B cell (primary cell): ENCODE measurements around the gene ARHGAP11B.
"Not testable (repeated sequence)": the region's sequence is repeated elsewhere in the genome, so short reads cannot be mapped to it uniquely, and the experiment has no call there.

Experiments used
- ATAC-seq: fragments of 200-7000 bp; cut with Tn5 transposase; one replicate; pipeline ENCODE4 v1.10.0; 2021; ENCODE audit warnings: low read depth, mild to moderate bottlenecking, moderate number of reproducible peaks, moderate library complexity
- CTCF ChIA-PET: fragments of 350-600 bp; sonication (Branson Sonifier 250); formaldehyde crosslinking; loops from one replicate; lab custom pipeline; 2021; ENCODE audit warnings: antibody characterized with exemption, inconsistent platforms; lab: Charles Lee
- POLR2A ChIA-PET: fragments of 350-600 bp; sonication (Branson Sonifier 250); formaldehyde crosslinking; loops from one replicate; lab custom pipeline; 2021; ENCODE audit warnings: antibody characterized with exemption; lab: Charles Lee
- DNase-seq: peaks from one replicate; pipeline ENCODE4 v3.0.0; 2013
- H2AFZ ChIP-seq: 2 replicates; pipeline ENCODE4 v1.6.1; 2012; ENCODE audit warnings: mild to moderate bottlenecking, low read depth, low read length; ENCODE audit not compliant: insufficient read depth, poor library complexity, severe bottlenecking
- H3K27ac ChIP-seq, 2 donors: 1 replicate in 1 of 2; 2 replicates in 1 of 2; pipeline ENCODE4 v1.5.1; 2012 to 2013; ENCODE audit warnings: low read length in 2 of 2, mild to moderate bottlenecking in 2 of 2, moderate library complexity in 1 of 2
- H3K27me3 ChIP-seq, 4 experiments: fragments of 200-600 bp in 1 of 4; sonication (generic) in 1 of 4; replicated peaks in 1 of 4; 1 replicate in 2 of 4; 2 replicates in 2 of 4; pipeline versions ENCODE4 v1.6.1 to v1.7.0; 2013 to 2016; ENCODE audit warnings: low read length in 3 of 4, mild to moderate bottlenecking in 2 of 4, mixed read lengths in 1 of 4, moderate library complexity in 1 of 4; ENCODE audit not compliant: insufficient read depth in 4 of 4, control insufficient read depth in 3 of 4; ENCODE audit errors: control extremely low read depth in 1 of 4
- H3K36me3 ChIP-seq, 2 experiments: replicated peaks in 1 of 2; 1 replicate in 1 of 2; 2 replicates in 1 of 2; pipeline versions ENCODE4 v1.6.1 to v1.7.1; 2013; ENCODE audit warnings: low read length in 1 of 2; ENCODE audit not compliant: insufficient read depth in 2 of 2, control insufficient read depth in 1 of 2; ENCODE audit errors: control extremely low read depth in 1 of 2, extremely low read depth in 1 of 2
- H3K4me1 ChIP-seq, 2 donors: fragments of 200-600 bp in 1 of 2; sonication (generic) in 1 of 2; 1 replicate in 1 of 2; 2 replicates in 1 of 2; pipeline versions ENCODE4 v1.5.1 to v1.6.1; 2013 to 2017; ENCODE audit warnings: low read length in 2 of 2; ENCODE audit not compliant: control insufficient read depth in 2 of 2, insufficient read depth in 2 of 2
- H3K4me2 ChIP-seq: replicated peaks from 2 replicates; pipeline ENCODE3; 2012; ENCODE audit warnings: mild to moderate bottlenecking, low read depth, low read length; ENCODE audit not compliant: poor library complexity, severe bottlenecking
- H3K4me3 ChIP-seq, 5 experiments: fragments of 200-600 bp in 1 of 5; sonication (generic) in 1 of 5; 1 replicate in 3 of 5; 2 replicates in 2 of 5; pipeline versions ENCODE4 v1.5.1 to v1.7.0; 2011 to 2016; ENCODE audit warnings: low read length in 4 of 5, mild to moderate bottlenecking in 4 of 5, low read depth in 2 of 5, control low read depth in 1 of 5, moderate library complexity in 1 of 5; ENCODE audit not compliant: insufficient read depth in 1 of 5; ENCODE audit errors: control extremely low read depth in 1 of 5, extremely low read depth in 1 of 5
- H3K79me2 ChIP-seq: fragments of 200-600 bp; sonication (generic); one replicate; pipeline ENCODE4 v1.6.0; 2016; ENCODE audit warnings: low read length; ENCODE audit not compliant: control insufficient read depth, insufficient read depth
- H3K9ac ChIP-seq: fragments of 200-600 bp; sonication (generic); 2 replicates; pipeline ENCODE4 v1.6.1; 2017; ENCODE audit warnings: mild to moderate bottlenecking, low read length, moderate library complexity
- H3K9me3 ChIP-seq, 3 donors: one replicate each; pipeline versions ENCODE4 v1.6.1 to v1.7.1; 2013; ENCODE audit warnings: low read length in 2 of 3; ENCODE audit not compliant: control insufficient read depth in 2 of 3, insufficient read depth in 1 of 3; ENCODE audit errors: control extremely low read depth in 1 of 3
- H4K20me1 ChIP-seq: 2 replicates; pipeline ENCODE4 v1.6.0; 2012; ENCODE audit warnings: mild to moderate bottlenecking, low read length; ENCODE audit not compliant: insufficient read depth, control insufficient read depth, poor library complexity, severe bottlenecking
- H3K27ac Mint-ChIP-seq: one replicate; pipeline ENCODE4 v1.8.0; 2021; ENCODE audit warnings: mixed read lengths
- H3K27me3 Mint-ChIP-seq: one replicate; pipeline ENCODE4 v1.8.0; 2021; ENCODE audit warnings: mixed read lengths
- H3K4me1 Mint-ChIP-seq: one replicate; pipeline ENCODE4 v1.8.0; 2021; ENCODE audit warnings: mixed read lengths
- H3K4me3 Mint-ChIP-seq: one replicate; pipeline ENCODE4 v1.8.0; 2021; ENCODE audit warnings: mixed read lengths
- H3K9me3 Mint-ChIP-seq: one replicate; pipeline ENCODE4 v1.8.0; 2022; ENCODE audit warnings: mixed read lengths; ENCODE audit not compliant: insufficient read depth
- CTCF ChIP-seq: fragments of 200-600 bp; IDR thresholded peaks from one replicate; pipeline ENCODE4 v1.8.0; 2022; ENCODE audit warnings: antibody characterized with exemption, mild to moderate bottlenecking
- EZH2 ChIP-seq: IDR thresholded peaks from 2 replicates; pipeline ENCODE4 v1.6.1; 2012; ENCODE audit warnings: borderline replicate concordance, low read depth, mild to moderate bottlenecking, moderate library complexity, low read length; ENCODE audit not compliant: insufficient read depth, poor library complexity, severe bottlenecking
- WGBS: methylation state at CpG from one replicate; pipeline ENCODE4 v1.1.5; 2013; ENCODE audit warnings: missing lambda C conversion rate; ENCODE audit not compliant: insufficient coverage; 5-methylcytosine and 5-hydroxymethylcytosine counted together
- intact Hi-C: fragments of 100-400 bp; cut with micrococcal nuclease; formaldehyde crosslinking; loops from one replicate; pipeline ENCODE4 v1.10.0; 2022

Gene ARHGAP11B

GRCh38 chr15:30675126-30675525, 49.2 kb downstream of the ARHGAP11B start:
- H3K27ac Mint-ChIP-seq, result no peak overlapping the region
- Histone ChIP-seq H3K27ac (no peak overlapping the region), H3K4me1 (no peaks in the 10 kb centered on the region), H3K9ac (no peak overlapping the region), H3K79me2 (no peaks in the 10 kb centered on the region), H3K36me3 (no peaks in the 10 kb centered on the region), H3K4me2 (no peak overlapping the region), H3K9me3 (no peaks in the 10 kb centered on the region), H3K27me3 (no peaks in the 10 kb centered on the region), H3K4me3 (no peak overlapping the region), H2AFZ (no peak overlapping the region), H4K20me1 (no peaks in the 10 kb centered on the region)
- TF ChIP-seq CTCF (no peak), EZH2 (no peak)
- H3K9me3 Mint-ChIP-seq, result no peaks in the 10 kb centered on the region
- DNase-seq (no peak), ATAC-seq (no peak)
- intact Hi-C loops, result no loop called here
- no peak overlapping the region for H3K4me3 Mint-ChIP-seq
- no peaks in the 10 kb centered on the region for H3K4me1 Mint-ChIP-seq
- no peaks in the 10 kb centered on the region for H3K27me3 Mint-ChIP-seq
- ChIA-PET CTCF (interaction anchor here (0.9 kb wide), 1 partner anchor 454 kb away, joined by 3 read pairs; no protein-coding TSS in a partner anchor), POLR2A (no interaction called here)

DNA sequence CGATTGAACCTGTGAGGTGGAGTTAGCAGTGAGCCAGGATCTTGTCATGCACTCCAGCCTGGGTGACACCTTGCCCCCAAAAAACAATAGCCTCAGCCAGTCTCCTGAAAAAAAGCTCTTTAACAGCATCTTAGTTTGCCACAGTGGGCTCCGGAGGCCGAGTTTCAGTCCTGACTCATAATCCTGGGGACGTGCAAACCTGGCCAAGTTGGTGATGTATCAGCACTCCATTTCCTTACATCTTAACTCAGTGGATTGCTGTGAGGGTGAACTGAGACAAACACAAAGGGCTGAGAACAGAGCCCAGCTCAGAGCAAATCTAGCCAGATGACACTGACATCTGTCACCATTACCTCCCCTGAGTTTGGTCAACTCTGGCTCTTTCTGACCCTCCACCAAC, 50.0 kb downstream of the ARHGAP11B start:
- H3K79me2 ChIP-seq, H3K36me3 ChIP-seq, H3K4me2 ChIP-seq, H3K4me3 ChIP-seq, POLR2A ChIA-PET, intact Hi-C loops, CTCF ChIA-PET, H4K20me1 ChIP-seq, H3K9me3 ChIP-seq, H2AFZ ChIP-seq, DNase-seq, H3K27me3 Mint-ChIP-seq, H3K4me3 Mint-ChIP-seq, H3K9me3 Mint-ChIP-seq, H3K4me1 Mint-ChIP-seq, H3K27me3 ChIP-seq, H3K27ac Mint-ChIP-seq, H3K27ac ChIP-seq, ATAC-seq, H3K4me1 ChIP-seq, H3K9ac ChIP-seq: not testable (repeated sequence)
- 88% methylated on average over 1 of the region's 4 CpGs for WGBS

GRCh38 chr15:30680997-30681396, 55.1 kb downstream of the ARHGAP11B start:
- DNase-seq, H3K9ac ChIP-seq, H3K27ac ChIP-seq, H3K4me1 ChIP-seq, intact Hi-C loops, ATAC-seq, H2AFZ ChIP-seq, H3K4me3 Mint-ChIP-seq, H3K9me3 Mint-ChIP-seq, H3K27me3 ChIP-seq, H3K36me3 ChIP-seq, POLR2A ChIA-PET, H3K79me2 ChIP-seq, H3K9me3 ChIP-seq, H3K4me2 ChIP-seq, H3K27me3 Mint-ChIP-seq, H4K20me1 ChIP-seq, H3K27ac Mint-ChIP-seq, H3K4me3 ChIP-seq, CTCF ChIA-PET, H3K4me1 Mint-ChIP-seq: not testable (repeated sequence)
- no CpG with 5 or more reads among the region's 3 CpGs for WGBS
